Left hindlimb (tissue), 1 donor: ENCODE results near the gene MYOZ2.
A peak's percentile ranks its signal among the peaks of the same experiment; 100 is the strongest.

Experiments
- DNase-seq: peaks from one replicate; pipeline ENCODE4 v3.0.0-alpha.2; 2018

The MYOZ2 gene

DNA sequence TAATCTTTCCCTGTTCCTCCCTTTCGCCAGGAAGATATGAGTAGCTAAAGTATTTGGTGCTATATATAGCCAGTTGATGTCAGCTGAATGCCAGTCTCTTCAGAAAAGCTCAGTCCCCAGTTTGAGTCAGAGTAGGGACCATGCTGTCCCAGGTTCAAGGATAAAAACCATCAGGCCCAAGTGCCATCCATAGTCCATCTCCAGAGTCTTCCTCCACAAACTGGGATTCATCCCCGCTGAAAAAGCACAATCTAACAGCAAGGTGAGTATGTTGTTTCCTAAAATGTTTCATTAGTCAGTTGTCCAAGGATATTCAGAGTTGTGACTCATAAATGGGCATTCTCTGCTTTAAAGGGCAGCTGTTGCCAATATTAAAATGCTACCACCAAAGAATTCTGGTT is at the start of gene MYOZ2:
Gene MYOZ2, plus strand, starts transcription at position 112 of the 401 bp plus-strand sequence. CDS start 694 bp downstream, outside the sequence.
- no peak for DNase-seq

DNA sequence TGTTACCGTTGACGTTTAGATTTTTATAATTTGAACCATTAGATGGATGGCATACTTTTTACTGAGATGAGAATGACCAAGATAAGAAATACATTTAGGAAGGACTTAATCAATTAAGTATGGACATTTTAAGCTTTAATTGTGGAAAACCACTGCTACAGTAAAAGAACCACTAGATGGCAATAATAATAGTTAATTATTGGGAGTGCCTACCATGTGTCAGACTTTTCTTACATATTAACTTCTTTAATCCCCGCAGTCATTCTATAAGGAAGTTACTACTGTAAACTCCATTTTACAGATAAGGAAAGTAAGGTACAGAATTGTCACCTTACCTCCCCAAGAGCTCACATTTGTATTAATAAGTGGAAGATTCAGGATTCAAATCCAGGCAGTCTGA is 48.5 kb upstream of the MYOZ2 start:
- DNase-seq: no peak

DNA sequence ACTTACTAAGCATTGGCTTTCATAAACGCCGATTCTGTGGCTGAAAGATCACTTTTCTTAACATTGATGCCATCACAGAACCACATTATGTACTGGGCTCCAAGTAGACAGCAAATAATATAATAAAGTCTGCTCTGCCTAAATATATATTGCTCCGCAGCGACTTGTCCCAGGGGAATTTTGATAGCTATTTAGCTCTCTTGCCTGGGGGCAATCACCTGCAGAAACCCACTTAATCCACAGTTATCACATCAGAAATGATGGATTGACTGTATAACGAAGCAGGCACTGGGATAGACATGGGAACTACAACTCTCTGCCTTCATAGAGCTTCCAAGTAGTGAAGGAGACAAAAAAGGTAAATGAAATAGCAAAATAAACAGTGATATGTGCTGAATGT is 48.0 kb upstream of the MYOZ2 start:
- DNase-seq: no peak

DNA sequence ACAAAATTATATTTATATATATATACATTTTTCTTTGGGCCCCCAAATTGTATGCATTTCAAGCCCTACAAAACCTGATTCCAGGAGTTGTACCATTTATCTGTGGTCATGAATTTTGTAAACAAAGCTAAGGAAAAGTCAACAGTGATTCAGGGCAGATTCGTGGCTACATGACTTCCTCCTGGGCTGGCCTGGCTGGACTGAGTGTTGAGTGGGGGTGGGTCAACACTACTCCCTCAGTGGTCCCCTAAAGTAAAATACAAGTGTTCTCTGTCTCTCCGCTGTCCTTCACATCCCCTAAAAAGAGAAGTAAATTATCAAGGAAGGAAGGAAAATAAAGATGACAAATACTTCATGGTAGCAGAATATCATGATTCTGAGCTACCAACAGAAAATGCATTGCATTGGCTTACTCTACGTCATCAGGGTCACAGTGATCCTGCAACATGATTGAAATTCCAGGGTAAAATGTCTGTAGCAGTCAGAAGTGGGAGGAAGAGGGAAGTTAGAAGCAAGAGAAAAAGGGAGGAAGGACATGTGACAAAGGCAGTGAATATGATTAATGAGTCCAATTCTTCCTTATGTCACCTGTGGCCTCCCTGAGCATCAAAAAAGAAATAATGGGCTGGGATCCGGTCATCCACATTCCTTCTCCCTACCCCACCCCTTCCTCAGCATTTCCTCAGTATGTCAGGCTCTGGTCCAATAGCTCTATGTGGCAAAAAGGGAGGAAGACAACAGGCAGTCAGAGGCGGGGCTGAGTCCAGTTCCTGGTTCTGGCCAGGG is 42.4 kb upstream of the MYOZ2 start:
- no peak for DNase-seq

DNA sequence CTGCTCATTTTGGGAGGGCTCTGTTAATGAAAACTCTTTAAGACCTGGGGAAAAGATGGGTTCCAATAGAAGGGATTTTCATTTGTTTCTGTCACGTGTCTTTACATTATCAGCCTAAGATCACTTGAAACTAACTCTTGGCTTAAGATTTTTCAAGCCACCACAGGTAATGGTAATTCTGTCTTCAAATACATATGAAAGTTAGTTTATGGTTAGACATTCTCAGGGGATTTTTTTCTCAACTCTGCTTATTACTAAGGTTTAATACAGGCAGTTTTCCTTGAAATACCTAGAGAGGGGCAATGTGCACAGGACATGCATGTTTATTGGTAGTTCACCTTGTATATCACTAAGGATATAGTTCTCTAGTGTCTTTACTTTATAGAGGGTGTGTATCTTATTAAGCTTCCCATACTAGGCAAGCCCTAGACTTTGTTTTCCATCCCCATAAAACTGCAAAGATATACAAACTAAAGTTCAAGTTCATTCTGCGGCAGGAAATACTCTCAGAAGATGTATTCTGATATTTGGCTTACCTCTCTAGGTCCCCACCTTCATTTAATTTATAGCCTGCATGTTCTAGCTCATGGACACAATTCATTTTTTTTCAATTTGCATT is 38.2 kb upstream of the MYOZ2 start:
- DNase-seq: no peak

DNA sequence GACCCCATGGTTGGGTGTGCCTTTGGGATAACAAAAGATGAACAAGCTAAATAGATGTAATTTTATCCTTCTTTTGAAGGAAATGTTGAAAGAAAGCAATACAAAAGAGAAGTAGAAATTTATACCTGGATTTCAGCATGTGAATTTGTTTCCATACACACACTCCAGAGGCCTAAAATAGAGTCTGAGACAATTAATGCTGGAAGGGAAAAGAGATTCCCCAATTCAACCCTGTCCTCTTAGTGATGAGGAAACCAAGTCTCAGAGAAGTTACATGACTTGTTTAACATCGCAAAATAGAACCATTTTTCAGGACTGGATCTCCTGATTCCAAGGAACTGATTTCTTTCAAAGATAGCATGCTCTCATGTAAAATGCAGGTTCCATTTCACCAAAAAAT is 37.3 kb upstream of the MYOZ2 start:
- no peak for DNase-seq

DNA sequence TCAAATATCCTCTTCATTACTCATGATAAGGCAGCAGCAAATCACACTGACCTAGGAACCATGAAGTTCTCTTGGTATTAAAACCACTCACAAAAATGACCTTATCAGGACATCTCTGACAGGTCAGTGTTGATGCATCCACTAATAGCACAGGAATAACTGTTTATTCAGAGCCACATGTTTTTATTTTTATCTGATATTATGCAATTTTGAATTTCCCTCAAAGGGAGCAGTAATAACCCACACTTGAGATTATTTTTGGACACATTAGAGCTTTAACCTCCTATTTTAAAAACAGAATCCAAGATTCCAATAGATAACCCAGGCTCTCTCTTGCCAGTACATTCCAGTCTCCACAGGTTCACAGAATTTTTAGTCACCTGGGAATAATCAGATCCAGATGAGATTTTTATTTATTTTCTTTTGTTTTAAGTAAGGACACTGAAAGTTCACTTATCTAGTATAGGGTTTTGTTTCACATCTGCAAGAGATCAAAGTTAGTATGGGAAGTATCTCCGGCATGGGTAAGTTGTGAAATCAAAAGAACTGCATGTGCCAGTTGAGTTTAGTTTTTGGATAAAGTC is 36.3 kb upstream of the MYOZ2 start:
- no peak for DNase-seq

DNA sequence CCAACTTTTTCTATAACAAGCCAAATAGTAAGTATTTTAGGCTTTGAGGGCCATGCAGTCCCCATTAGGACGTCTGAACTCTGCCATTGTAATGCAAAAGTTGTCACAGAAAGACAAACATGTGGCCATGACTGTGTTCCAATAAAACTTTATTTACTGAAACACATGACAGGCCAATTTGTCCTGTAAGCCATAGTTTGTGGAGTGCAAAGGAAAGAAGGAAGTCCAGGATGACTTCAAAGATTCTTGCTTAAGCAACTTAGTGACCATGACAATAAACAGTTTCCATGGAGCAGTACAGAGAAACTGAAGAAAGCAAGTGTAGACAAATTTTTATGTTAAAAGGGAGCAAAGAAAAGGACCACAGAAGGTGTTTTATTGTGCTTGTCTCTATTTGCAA is 35.0 kb upstream of the MYOZ2 start:
- no peak for DNase-seq

DNA sequence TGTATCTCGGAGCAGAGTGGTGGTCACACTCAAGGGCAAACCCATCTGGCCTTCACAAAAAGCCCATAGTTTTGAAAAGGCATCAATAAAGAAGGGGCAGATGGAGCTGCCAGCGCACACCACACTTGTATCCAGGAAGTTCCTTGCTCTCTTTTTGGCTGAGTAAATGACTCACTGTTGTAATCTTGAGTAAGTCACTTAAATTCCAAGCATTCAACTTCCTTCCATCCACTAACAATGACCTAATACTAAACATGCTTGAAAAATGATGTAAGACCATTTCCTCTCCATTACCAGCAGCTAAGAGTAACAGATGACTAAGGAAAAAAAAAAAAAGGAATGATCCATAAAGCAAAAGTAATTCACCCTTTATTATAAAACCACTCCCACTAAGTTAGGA is 32.4 kb upstream of the MYOZ2 start:
- no peak for DNase-seq

DNA sequence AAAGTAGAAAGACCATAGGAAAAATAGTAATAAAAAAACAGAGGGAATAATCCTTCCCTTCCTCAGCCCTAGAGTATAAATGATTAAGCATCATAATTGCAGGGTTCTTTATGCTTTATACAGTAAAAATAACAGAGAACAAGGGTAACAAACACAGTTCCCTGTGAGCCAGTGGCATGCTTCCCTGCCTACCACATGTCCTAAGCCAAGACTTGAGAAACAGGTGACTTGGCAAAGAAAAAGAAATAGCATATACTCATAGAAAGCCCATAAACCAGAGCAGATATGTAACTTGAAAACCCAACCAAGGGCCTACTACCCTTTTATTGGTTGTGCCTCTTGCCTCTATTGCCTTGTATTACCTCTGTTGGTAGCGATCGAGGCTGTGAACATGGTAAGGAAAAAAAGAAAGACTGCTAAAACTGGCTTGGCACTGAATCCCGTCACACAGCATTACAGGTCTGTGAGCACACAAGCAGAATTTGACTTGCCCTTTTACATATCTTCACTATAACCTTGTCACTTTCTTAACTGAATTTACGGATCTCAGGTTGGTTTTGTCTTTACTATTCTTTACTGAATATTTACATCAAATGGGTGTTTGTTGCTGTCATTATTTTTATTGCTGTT is 30.9 kb upstream of the MYOZ2 start:
- no peak for DNase-seq

DNA sequence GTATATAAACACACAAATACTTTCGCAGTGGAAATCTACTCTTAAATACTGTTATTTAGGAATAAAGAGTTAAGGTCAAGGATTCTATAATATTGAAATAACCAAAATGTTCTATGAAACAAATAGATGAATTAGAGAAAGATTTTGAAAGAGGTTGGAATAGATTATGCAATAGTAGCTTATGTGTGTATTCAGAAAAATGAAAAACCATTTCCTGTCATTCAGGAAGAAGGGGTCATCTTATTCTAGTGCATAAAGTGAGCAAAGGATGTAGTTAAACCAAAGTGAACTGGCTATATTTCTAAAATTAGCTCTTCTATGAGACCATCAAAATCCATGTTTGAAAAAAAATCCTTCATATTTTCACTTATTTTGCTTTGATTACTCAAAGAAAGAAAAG is 30.0 kb upstream of the MYOZ2 start:
- DNase-seq: no peak

DNA sequence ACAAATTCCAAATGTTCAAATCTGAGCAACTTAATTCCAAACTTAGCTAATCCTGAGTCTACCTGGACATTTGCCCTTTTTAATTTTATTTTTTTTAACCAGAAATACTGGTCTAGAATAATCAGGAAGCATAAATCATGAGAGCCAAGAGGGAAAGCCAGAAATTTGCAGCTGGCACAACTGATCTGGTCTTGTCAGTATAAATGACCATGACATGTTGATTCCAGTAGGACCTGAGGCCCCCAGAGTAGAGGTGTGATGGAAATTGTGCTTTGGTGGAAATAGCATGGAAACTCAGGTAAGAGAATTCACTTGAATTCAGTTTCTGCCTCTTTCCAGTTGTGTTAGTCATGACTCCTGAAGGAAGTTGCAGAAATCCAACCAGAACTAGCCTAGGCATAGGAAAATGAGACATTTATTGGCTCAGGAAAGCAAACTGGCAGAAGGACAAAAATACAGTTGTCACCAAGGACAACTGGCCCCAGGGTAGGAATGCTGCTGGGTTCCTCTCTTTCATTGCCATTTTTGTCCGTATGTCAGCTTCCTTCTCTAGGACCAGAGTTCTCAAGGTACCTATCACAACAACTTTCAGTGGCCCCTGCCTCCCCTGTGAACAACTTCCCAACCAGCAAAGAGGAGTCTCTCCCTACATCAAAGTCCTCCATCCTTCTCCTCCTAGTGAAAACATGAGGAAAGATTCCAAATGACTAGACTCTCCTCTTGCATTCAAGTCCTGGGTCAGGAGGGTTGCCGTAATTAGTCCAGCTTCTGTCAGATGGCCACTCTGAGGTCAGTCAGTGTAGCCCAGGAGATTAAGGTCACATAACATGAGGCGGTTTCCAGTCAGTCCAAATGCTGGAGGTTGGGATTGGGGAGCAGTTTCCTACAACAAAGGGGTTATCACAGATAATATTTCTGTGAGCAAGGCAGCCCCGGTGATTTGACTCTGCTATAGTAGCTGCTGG is 29.3 kb upstream of the MYOZ2 start:
- no peak for DNase-seq

DNA sequence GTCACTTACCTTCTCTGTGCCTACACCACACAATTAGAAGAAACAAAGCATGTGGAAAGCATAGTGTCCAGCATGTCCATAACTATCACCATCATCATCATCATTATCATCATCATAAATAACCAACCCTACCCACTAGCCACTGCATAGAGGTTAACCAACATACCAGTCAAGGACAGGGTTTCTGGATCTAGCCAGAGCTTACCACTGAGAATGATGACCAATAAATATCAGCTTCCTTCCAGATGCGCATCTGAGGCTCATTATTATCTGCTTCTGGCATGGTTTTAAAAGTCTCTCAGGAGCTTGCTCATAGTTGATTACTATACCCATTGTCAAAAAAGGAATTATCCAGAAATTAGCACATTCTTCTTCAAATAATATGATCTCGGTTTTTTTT is 25.5 kb upstream of the MYOZ2 start:
- no peak for DNase-seq

DNA sequence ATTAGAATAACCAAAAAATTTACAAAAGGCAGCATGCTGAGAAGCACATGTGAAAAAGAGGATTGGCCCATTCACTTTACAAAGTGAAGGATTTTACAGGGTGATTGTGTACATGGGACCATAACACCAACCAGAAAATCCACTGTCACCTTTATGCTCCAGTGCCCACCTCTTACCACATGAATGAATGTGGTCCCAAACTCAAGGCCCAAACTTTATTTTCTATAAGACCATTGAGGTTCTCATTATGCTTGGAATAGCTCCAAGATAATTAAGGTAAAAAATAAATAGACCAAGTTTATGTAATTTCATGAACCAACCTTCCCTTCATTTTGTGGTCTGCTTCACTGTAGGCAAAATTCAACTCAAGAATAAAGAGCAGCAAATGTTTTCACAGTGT is 24.3 kb upstream of the MYOZ2 start:
- DNase-seq: no peak

DNA sequence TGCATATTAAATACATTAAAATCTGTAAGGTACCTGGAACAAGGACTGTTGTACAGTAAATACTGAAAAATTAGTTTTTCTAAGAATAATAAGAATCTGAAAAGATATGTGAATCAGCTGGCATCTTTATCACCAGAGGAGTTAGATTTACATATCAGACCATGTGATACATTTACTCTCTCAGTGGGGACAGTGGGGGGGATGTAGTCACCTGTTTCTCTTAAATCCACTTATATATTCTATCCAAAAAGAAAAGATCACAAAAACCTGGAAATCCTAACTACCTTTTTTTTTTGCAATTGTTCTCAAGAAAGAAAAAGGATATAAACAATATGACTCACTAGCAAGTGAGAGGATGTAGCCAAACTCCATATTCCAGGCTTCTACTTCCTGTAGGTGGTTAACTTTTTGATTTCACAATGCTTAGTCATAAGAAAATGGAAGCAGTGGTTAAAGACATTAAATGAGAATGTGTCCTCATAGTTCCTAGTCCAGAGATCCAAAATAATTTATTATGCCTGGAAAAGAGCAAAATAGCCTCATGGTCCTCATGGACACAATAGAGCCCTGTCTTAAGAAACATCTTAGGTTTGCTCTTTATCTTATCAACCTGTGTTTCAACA is 22.5 kb upstream of the MYOZ2 start:
- no peak for DNase-seq

DNA sequence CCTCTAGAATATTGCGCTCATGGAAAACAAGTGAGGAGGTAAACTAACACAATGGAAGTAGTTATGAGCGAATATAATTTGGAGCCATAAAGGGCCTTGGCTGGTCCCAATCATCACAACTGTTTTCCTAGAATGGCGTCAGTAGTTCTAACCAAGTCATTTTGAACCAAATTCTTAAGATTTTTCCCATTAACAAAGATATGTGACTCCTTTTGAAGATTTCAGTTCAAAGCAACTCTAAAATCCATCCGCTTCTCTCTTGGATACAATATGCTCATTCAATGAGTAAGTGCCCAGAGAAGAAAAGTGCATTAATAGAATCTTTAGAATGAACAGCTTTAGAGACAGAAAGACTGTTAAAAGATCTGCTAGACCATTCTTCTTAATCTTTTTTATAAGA is 19.6 kb upstream of the MYOZ2 start:
- DNase-seq: no peak

DNA sequence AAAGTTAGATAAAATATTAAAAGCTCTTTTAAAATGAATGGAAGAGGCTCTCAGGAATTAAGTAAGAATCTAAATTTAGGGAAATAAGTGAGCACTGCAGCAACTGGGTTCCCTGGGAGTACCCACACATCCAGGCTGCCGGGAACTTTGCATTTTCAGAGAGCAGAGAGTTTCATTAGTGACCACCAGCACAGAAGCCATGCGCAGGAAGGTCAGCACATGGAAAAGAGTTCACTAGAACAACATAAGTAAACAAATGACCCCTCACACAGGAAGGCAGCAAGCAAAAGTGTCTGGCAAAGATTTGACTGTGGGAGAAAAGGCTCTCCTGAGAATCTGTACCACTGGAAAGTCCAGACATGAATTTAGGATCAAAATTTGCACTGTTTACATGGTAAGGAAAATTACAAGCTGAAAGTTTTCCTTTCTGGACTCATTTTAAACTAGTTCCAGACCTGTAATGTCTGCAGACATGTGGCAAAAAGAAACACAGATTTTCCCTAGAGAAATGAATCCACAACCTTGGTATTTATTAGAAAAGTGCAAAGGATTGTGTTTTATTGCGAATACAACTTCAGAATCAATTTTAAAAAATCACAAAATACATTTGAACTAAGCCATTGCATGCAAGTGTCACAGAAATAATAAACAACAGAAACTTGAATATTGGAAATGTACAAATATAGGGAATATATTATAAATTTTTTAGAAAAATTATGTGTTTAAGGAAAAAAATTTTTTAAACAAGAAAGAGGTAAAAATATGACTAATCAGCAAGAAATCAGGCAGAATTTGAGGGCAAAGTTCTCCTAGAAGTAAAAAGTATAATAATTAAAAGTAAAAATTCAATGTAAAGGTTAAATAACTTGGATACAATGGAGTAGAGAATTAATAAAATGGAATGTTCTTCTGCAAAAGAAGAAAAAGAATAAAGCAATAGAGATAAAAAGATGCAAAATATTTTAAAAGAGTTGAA is 18.4 kb upstream of the MYOZ2 start:
- DNase-seq: peak; percentile 29

DNA sequence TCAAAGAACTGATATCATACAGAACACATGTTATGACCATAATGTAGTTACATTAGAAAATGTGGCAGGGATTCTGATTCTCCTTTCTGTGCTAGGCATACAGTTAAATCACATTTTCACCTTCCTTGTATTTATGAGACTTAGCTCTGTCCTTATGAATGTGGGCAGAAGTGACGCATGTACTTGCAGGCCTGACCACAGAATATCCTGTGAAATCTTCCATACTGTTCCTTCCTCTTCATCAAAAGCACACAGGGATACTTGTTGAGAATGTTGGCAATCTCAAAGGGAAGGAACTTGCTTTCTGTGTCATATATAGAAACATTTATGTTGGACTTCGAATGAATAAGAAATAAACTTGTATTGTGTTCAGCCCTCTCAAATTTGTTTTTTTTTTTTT is 17.2 kb upstream of the MYOZ2 start:
- no peak for DNase-seq

DNA sequence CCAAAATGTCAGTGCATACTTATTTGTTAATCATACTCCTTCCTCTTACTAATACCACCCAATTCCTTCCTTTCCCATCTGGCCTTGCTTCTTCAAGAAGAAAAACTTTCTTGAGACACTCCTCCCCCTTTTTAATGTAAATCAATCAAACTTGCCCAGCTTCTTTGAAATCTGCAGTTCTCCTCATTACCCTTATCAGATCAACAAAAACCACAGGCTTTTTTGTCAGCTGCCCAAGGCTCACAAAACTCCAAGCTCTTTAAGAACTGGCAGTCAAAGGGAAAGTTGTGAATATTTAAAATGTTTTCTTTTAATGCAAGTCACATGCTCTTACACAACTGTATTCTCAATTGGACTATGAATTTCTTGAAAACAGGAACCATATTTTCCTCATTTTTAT is 11.3 kb upstream of the MYOZ2 start:
- no peak for DNase-seq

DNA sequence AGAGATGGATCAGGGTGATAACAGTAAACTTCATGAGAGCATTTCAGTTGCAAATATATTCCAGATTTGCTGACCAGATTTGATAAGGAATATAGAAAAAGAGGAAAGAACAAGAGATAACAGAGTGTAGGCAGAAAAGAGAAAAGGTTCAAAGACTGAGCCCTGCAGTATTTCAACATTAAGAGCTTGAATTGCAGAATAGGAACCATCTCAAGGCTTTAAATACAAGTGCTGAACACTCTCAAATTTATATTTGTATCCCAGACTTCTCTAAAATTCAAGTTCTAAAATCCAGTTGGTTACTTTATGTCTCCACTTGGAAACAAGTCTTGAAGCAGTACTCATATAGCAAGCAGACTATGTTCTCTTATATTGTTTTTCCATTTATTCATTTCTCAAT is 9.7 kb upstream of the MYOZ2 start:
- no peak for DNase-seq

DNA sequence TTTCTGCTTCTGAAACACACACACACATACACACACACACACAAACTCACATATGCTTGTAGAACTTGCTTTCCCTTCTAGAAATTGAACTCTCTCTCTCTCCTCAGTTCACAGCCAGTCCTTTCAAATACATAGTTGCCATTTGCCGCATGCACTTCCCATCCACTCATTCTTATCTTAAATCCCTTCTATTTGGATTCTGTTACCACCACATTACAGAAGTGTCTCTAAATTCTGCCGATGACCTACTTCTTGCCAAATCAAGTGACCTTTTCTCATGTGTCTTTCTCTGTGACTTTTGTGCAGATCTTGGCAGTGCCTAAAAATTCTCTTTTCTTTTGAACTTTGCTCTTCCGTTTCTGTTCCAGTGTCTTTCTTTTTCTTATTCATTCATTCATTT is 7.5 kb upstream of the MYOZ2 start:
- DNase-seq: no peak
